Activated CD8-positive, alpha-beta T cell treated with anti-CD3 and anti-CD28 coated beads for 36 hours (primary cell): ENCODE data around the gene IQUB. TPM values are rescaled to one million over a fixed set of nuclear protein-coding genes. Genes with fewer than 3 reads are reported as not detected.
"Not testable (repeated sequence)": the region's sequence is repeated elsewhere in the genome, so short reads cannot be mapped to it uniquely, and the experiment has no call there.

Experiments used
- ATAC-seq: fragments of 200-7000 bp; cut with Tn5 transposase; one replicate; pipeline ENCODE4 v1.10.0; 2021; ENCODE audit warnings: mild to moderate bottlenecking, moderate library complexity
- CTCF ChIA-PET: fragments of 350-600 bp; sonication (Branson Sonifier 250); formaldehyde crosslinking; loops from one replicate; lab custom pipeline; 2021; ENCODE audit warnings: antibody characterized with exemption; lab: Charles Lee
- POLR2A ChIA-PET: fragments of 350-600 bp; sonication (Branson Sonifier 250); formaldehyde crosslinking; loops from one replicate; lab custom pipeline; 2021; ENCODE audit warnings: antibody characterized with exemption; lab: Charles Lee
- DNase-seq: peaks from one replicate; pipeline ENCODE4 v3.0.0-alpha.2; 2020
- H3K27ac Mint-ChIP-seq: one replicate; pipeline ENCODE4 v1.8.0; 2021; ENCODE audit warnings: mild to moderate bottlenecking, mixed read lengths
- H3K27me3 Mint-ChIP-seq: one replicate; pipeline ENCODE4 v1.8.0; 2021; ENCODE audit warnings: mixed read lengths
- H3K36me3 Mint-ChIP-seq: one replicate; pipeline ENCODE4 v1.8.0; 2021; ENCODE audit warnings: low read depth, mixed read lengths
- H3K4me1 Mint-ChIP-seq: one replicate; pipeline ENCODE4 v1.8.0; 2021; ENCODE audit warnings: low read depth, mixed read lengths
- H3K4me3 Mint-ChIP-seq: one replicate; pipeline ENCODE4 v1.8.0; 2021; ENCODE audit warnings: mild to moderate bottlenecking, moderate library complexity, mixed read lengths
- H3K9me3 Mint-ChIP-seq: one replicate; pipeline ENCODE4 v1.8.0; 2021; ENCODE audit warnings: mixed read lengths
- intact Hi-C: fragments of 100-400 bp; cut with micrococcal nuclease; formaldehyde crosslinking; loops from one replicate; pipeline ENCODE4 v1.10.0; 2022
- total RNA-seq, 2 experiments: library from RNA; stranded (reverse); gene quantifications; one replicate each; pipeline ENCODE4 v1.2.3, GENCODE V29; 2021
- TF ChIP-seq, protein P1 (sequence below): fragments of 200-600 bp; IDR thresholded peaks from one replicate; pipeline ENCODE4 v1.8.0; 2022; ENCODE audit warnings: antibody characterized with exemption, mild to moderate bottlenecking

The IQUB gene
- total RNA-seq, 2 experiments from 2014 or later: 0.09 TPM; not detected in 1

DNA sequence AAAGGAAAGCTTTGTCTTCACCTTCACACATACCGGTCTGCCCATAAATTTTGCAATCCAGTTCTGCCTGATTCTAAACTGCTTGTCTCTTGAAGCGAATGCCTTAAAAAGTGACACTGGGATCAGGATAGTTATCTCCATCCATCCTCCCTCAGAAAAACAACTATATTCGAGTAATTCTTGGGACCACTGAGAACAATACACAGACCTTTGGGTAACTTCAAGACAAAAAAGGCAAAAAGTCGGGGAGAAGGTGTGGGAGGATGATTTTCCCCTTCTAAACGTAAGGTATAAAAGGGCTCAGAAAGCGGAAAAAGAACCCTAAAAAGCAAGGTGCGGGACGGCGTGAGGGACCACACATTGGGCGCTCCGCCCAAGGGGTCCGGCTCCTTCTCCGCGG is 2.1 kb downstream of the IQUB start:
- Mint-ChIP-seq H3K27me3 (peaks cover 18% of the 10 kb centered on the region), H3K4me3 (peak overlapping the region; percentile 65), H3K4me1 (peaks cover 23% of the 10 kb centered on the region)
- H3K9me3 Mint-ChIP-seq, ATAC-seq, CTCF ChIA-PET, intact Hi-C loops, DNase-seq, H3K27ac Mint-ChIP-seq, POLR2A ChIA-PET, H3K36me3 Mint-ChIP-seq: not testable (repeated sequence)

DNA sequence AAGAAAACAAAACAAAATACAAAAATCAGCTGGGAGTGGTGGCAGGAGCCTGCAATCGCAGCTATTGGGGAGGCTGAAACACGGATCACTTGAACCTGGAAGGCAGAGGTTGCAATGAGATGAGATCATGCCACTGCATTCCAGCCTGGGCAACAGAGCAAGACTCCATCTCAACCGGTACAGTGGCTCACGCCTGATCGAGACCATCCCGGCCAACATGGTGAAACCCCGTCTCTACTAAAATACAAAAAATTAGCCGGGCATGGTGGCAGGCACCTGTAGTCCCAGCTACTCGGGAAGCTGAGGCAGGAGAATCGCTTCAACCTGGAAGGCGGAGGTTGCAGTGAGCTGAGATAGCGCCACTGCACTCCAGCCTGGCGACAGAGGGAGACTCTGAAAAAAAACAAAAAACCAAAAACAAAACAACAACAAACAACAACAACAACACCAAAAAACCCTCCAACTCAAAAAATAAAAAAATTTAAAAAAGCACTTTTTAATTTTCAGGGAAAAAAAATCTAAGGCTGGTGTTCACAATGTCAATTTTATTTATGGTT is 4.3 kb downstream of the IQUB start:
- ATAC-seq, DNase-seq, POLR2A ChIA-PET, H3K27ac Mint-ChIP-seq, H3K4me3 Mint-ChIP-seq, intact Hi-C loops, H3K9me3 Mint-ChIP-seq, H3K36me3 Mint-ChIP-seq: not testable (repeated sequence)
- Mint-ChIP-seq H3K4me1 (peaks cover 17% of the 10 kb centered on the region), H3K27me3 (peaks cover 21% of the 10 kb centered on the region)
- CTCF ChIA-PET: interaction anchor here (0.7 to 0.9 kb wide), 2 partner anchors 36 to 37 kb away, joined by 3 read pairs; no protein-coding TSS in a partner anchor

DNA sequence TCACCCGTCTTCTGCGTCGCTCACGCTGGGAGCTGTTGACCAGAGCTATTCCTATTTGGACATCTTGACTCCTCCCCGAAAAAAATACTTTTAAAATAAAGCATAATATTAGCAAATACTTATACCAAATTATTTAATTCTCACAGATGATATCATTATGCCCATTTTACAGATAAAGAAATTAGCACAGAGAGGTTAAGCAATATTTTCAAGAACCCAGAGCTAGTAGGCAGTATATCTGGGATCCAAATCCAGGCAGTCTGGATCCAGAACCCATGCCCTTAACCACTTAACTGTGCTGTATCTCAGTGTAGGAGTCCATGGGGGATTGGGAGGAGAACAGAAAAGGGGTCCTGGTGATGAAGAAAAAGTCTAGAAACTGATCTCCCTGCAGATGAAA is 6.1 kb downstream of the IQUB start:
- ATAC-seq (no peak), DNase-seq (no peak)
- no peak overlapping the region for H3K27ac Mint-ChIP-seq
- H3K36me3 Mint-ChIP-seq: no peaks in the 10 kb centered on the region
- H3K9me3 Mint-ChIP-seq: no peaks in the 10 kb centered on the region
- ChIA-PET CTCF (interaction anchor here (0.8 kb wide), 1 partner anchor 34 kb away, joined by 4 read pairs; no protein-coding TSS in a partner anchor), POLR2A (no interaction called here)
- H3K4me3 Mint-ChIP-seq: no peak overlapping the region
- TF ChIP-seq, protein P1, sequence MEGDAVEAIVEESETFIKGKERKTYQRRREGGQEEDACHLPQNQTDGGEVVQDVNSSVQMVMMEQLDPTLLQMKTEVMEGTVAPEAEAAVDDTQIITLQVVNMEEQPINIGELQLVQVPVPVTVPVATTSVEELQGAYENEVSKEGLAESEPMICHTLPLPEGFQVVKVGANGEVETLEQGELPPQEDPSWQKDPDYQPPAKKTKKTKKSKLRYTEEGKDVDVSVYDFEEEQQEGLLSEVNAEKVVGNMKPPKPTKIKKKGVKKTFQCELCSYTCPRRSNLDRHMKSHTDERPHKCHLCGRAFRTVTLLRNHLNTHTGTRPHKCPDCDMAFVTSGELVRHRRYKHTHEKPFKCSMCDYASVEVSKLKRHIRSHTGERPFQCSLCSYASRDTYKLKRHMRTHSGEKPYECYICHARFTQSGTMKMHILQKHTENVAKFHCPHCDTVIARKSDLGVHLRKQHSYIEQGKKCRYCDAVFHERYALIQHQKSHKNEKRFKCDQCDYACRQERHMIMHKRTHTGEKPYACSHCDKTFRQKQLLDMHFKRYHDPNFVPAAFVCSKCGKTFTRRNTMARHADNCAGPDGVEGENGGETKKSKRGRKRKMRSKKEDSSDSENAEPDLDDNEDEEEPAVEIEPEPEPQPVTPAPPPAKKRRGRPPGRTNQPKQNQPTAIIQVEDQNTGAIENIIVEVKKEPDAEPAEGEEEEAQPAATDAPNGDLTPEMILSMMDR: no peak
- H3K4me1 Mint-ChIP-seq: peaks cover 6% of the 10 kb centered on the region
- H3K27me3 Mint-ChIP-seq: peaks cover 13% of the 10 kb centered on the region
- intact Hi-C loops: no loop called here

DNA sequence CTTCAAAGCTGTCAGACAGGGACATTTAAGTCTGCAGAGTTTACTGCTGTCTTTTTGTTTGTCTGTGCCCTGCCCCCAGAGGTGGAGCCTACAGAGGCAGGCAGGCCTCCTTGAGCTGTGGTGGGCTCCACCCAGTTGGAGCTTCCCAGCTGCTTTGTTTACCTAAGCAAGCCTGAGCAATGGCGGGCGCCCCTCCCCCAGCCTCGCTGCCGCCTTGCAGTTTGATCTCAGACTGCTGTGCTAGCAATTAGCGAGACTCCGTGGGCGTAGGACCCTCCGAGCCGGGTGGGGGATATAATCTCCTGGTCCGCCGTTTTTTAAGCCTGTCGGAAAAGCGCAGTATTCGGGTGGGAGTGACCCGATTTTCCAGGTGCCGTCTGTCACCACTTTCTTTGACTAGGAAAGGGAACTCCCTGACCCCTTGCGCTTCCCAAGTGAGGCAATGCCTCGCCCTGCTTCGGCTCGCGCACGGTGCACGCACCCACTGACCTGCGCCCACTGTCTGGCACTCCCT is 6.6 kb downstream of the IQUB start:
- H3K36me3 Mint-ChIP-seq, H3K27ac Mint-ChIP-seq, H3K4me1 Mint-ChIP-seq, H3K27me3 Mint-ChIP-seq, H3K9me3 Mint-ChIP-seq, ATAC-seq, POLR2A ChIA-PET, intact Hi-C loops, H3K4me3 Mint-ChIP-seq, CTCF ChIA-PET, DNase-seq: not testable (repeated sequence)

DNA sequence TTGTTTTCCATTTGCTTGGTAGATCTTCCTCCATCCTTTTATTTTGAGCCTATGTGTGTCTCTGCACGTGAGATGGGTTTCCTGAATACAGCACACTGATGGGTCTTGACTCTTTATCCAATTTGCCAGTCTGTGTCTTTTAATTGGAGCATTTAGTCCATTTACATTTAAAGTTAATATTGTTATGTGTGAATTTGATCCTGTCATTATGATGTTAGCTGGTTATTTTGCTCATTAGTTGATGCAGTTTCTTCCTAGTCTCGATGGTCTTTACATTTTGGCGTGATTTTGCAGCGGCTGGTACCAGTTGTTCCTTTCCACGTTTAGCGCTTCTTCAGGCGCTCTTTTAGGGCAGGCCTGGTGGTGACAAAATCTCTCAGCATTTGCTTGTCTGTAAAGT is 7.9 kb downstream of the IQUB start:
- CTCF ChIA-PET: interaction anchor here (1.2 kb wide), 1 partner anchor 32 kb away, joined by 3 read pairs; no protein-coding TSS in a partner anchor

DNA sequence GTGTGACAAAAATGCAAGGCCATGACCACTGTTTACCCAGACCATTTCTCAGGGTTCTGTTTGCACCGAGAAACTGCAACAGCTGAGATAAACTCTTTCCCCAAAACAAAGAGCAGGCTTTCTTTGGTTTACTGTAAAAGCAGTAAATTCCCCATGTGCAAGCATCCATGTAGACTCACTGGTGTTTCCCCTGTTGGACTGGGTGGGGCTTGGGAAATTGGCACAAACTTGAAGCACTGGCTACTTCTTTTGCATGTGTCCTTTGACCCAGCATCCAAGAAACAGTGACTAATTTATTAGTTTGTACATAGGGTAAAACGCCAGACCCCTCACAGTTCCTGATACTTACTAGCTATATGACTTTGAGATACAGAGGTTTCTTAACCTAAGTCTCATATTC is 12.3 kb downstream of the IQUB start:
- H3K4me1 Mint-ChIP-seq: no peaks in the 10 kb centered on the region
- H3K36me3 Mint-ChIP-seq: no peaks in the 10 kb centered on the region
- TF ChIP-seq, protein P1: no peak
- H3K27ac Mint-ChIP-seq: no peak overlapping the region
- intact Hi-C loops: no loop called here
- H3K27me3 Mint-ChIP-seq: peaks cover 2% of the 10 kb centered on the region
- H3K9me3 Mint-ChIP-seq: no peaks in the 10 kb centered on the region
- DNase-seq (no peak), ATAC-seq (no peak)
- POLR2A ChIA-PET: no interaction called here
- CTCF ChIA-PET: no interaction called here
- H3K4me3 Mint-ChIP-seq: no peak overlapping the region

More for the DNA sequence above, 7.9 kb downstream of the IQUB start:
- H3K27ac Mint-ChIP-seq, H3K4me1 Mint-ChIP-seq, ATAC-seq, DNase-seq, H3K9me3 Mint-ChIP-seq, H3K4me3 Mint-ChIP-seq, POLR2A ChIA-PET, H3K36me3 Mint-ChIP-seq, intact Hi-C loops, H3K27me3 Mint-ChIP-seq: not testable (repeated sequence)

DNA sequence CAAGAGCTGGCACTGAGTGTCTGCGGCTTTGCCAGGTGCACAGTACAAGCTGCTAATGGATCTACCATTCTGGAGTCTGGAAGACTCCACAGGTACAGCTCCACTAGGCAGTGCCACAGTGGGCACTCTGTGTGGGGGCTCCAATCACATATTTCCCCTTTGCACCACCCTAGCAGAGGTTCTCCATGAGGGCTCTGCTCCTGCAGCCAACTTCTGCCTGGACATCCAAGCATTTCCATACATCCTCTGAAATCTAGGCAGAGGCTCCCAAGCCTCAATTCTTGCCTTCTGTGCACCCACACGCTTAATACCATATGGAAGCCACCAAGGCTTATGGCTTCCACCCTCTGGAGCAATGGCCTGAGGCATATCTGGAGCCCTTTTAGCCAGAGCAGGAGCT is 29.2 kb downstream of the IQUB start:
- DNase-seq: no peak
- no peak overlapping the region for H3K4me3 Mint-ChIP-seq
- TF ChIP-seq, protein P1: no peak
- POLR2A ChIA-PET: no interaction called here
- CTCF ChIA-PET: interaction anchor here (1.7 kb wide), 1 partner anchor 11 kb away, joined by 6 read pairs; no protein-coding TSS in a partner anchor
- H3K4me1 Mint-ChIP-seq: no peaks in the 10 kb centered on the region
- H3K27me3 Mint-ChIP-seq: peaks cover 13% of the 10 kb centered on the region
- H3K9me3 Mint-ChIP-seq: peaks cover 8% of the 10 kb centered on the region
- no peaks in the 10 kb centered on the region for H3K36me3 Mint-ChIP-seq
- intact Hi-C loops: no loop called here
- no peak overlapping the region for H3K27ac Mint-ChIP-seq
- no peak for ATAC-seq
